NAMALWA (cell line): ENCODE measurements around the gene ADCY3.
A peak's percentile ranks its signal among the peaks of the same experiment; 100 is the strongest.

Source experiments
- DNase-seq: peaks from one replicate; pipeline ENCODE4 v3.0.0-alpha.2; 2015; ENCODE audit warnings: low spot score

ADCY3 gene

DNA sequence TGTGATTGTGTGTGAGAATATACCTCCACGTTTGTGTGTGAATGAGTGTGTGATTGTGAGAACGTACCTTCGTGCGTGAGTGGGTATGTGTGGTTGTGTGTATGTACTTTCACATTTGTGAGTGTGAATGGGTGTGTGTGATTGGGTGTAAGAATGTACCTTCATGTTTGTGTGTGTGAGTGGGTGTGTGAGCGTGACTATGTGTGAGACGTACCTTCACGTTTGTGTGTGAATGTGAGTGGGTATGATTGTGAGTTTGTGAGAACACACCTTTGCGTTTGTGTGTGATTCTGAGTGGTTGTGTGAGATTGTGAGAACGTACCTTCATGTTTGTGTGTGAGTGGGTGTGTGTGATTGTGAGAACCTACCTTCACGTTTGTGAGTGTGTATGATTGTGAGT, 5.8 kb upstream of the ADCY3 start:
- DNase-seq: no peak

DNA sequence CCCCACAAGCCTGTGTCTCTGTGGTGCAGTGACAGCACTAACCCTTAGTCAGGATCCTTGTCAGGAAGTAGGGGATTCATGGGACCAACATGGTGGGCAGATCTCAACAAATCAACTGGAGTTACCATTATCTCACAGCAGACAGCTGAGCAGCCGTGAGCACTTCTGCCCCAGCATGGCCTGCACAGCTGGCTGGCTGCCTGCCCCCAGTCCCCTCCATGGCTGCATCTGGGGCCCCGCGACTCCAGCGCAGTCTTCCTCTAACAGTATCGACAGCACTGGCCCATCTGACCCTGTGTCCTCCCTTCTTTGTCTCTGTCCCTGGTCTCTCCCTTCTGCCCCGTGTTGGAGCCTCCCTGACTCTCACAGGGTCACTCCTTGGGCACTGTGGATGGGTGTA, 4.7 kb upstream of the ADCY3 start:
- DNase-seq: no peak

DNA sequence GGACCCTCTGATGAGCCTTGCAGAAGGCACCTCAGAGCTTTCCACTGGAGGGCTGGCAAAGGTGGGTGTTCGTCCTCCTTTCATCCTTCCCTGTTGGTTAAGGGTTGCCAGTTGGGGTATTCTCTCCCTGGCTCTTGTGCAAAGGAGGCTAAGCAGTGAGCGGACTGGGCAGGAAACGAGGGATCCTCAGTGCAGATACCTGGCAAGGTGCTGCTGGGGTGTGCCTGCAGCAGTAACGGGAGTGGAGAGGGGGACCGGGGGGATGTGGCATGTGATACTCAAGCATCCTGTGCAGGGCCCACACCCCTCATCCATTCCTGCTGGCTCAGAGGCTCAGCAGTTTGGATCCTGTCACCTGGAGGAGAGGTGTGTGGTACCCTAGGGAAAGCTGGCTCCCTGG, 4.2 kb upstream of the ADCY3 start:
- DNase-seq: no peak

DNA sequence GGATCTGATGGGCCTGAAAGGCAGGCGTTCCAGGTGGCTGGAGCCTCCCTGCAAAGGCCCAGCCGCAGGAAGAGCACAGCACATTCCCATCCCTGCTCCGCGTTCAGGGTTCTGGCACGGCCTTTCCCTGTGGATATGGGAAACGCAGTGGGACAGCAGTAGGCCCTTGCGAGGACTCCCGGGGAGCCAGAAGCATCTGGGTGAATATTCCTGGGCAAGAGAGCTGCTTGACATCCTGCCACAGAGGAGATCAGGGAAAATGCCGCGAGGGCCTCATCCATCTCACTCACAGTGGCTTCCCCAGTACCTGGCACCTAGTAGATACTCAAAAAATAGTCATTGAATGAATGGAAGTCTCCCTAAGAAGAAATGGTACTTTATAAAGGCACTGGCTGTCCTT, 3.1 kb upstream of the ADCY3 start:
- DNase-seq: no peak

DNA sequence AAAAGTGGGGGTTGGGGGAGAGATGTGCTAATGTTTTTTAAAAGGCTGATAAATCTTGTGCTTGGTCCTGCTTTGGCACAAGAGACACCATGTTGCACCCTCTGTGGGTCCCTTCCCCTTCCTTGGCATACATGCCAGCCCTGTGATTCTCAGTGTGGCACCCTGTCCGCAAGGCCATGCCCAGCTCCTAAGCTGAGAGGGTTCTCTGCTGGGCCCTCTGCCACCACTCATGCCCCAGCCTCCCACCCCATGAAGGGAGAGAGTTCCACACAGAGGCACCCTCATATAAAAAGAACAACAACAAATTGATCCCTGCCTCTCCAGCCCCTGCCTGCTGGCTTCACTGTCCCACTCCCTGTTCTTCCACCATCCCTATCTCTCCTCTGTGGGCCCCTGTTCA, 2.5 kb upstream of the ADCY3 start:
- DNase-seq: no peak

DNA sequence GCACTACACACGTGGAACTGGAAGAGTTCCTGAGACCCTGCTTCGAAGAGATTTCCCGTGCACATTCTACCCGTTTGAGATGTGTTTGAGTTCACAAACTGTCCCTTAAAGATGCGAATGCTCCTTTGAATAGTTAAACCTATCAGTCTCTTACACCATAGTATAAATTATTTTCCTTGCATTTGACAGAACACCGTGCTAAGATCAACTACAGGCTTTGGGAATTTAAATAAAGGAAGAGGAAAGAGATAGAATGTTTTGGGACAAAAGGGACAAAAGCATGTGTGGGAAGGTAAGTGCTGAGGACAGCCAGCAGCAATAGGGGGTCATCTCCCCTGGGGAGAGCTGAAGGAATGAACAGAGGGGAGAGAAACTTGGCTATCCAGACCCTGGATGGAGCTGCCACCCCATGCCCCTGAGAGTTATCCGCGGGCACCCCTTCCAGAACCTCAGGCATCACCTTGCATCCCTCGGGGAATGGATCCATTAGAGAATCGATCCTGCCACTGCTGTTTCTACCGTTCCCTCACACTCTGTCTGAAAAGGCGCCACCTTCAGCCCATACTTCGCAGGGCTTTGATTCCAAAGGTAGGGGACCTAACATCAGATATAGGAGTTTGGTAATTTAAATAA, 888 bp upstream of the ADCY3 start:
- DNase-seq: peak; percentile 73

DNA sequence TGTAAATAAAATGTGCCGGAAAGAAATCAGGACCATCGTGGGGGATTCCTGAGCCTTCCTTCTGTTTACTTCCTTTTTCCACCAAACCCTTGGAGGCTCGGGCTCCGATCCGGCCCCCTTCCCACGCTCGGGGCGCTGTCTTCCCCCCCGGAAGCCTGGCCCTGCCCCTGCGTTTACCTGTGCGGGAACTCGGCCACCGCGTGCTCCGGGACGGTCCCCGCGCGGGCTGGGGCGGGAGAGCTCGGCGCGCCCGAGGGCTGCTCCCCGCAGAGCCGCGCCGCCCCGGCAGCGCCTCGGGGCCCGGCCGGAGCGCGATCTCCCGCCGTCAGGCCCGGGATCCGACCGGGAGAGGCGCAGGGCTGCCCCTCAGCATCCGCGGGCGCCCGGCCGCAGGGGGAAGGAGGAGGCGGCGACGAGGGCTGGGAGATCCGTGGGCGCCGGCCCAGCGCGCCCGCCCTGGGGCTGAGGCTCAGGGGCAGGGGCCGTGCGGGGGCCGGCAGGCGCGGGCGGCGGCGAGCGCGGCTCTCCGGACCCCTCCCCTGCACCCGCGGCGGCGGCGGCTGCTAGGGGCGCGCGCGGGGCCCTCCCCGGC, 435 bp downstream of the ADCY3 start:
- no peak for DNase-seq

DNA sequence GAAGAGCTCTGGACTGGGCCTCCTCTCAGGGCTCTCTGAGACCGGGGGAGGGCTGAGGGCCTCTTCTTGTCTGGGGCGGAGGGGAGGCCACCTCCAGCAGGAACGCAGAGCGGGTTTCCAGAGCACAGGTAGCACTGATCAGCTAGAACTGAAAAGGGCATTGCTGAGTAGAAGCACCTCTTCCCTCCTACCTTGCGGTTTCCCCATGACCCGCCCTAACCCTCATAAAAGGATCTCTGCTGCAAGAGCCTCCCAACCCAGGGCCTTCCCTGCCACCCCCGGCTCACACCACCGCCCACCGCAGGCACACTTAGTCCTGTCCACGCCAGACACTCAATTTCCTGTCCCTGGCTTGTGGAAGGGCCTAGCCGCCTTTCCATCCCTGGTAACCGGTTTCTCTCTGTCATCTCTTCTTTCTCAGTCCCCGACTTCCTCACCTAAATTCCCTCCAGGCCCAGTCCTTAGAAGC, 966 bp downstream of the ADCY3 start:
- DNase-seq: peak; percentile 30

DNA sequence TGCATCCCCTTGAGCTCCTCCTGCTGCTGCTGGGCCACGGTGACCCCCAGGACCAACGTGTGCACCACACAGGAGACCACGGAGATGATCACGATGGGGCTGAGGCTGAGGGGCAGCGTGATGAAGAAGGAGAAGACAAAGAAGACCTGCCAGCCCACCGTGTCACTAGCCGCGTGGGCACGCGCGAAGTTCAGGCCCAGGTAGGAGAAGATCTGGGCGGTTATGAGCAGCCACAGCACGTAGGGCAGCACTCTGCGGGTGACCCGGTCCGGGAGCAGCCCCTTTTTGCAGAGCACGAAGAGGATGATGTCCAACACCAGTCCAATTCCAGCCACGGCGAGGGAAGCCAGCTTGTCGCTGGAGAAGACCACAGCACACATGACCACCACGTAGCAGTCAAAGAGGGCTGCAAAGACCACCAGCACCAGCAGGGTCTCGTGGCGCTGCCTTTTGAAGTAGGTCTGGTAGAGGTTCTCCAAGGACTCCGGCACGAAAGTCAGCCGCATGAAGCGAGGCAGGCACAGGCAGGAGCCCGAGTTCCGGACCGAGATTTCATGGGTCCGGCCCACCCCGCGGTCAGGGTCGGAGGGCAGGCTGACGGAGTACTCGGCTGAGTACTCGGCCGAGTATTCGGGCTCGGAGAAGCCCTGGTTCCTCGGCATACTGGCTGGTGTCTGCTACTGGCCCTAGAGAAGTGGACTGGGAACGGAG, 1.6 kb downstream of the ADCY3 start:
- DNase-seq: no peak

DNA sequence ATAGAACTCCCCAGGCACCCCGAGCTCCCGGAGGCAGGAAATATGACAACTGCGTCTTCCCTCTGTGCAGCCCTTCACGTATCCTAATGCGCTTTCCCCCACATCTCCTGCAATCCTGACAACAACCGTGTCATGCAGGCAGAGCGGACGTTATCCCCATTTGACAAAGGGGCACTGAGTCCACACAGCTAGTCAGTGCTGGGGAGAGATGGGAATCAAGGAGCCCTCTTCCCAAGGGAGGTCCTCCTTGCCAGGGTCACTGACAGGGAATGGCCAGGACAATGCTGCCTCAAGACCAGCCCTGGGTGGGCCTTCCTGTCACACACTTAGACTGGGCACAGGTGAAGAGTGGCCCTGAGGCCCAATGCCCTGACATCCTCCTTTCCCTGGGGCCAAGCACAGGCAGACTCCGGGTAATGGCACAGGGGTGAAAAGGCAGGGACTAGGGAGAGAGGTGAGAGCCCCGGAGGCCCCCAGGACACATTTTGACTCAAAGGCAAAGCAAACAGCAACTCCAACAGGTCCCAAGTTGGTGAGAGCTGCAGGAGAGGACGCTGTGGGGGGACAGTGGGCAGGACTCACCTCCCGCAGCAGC, 2.2 kb downstream of the ADCY3 start:
- DNase-seq: no peak

DNA sequence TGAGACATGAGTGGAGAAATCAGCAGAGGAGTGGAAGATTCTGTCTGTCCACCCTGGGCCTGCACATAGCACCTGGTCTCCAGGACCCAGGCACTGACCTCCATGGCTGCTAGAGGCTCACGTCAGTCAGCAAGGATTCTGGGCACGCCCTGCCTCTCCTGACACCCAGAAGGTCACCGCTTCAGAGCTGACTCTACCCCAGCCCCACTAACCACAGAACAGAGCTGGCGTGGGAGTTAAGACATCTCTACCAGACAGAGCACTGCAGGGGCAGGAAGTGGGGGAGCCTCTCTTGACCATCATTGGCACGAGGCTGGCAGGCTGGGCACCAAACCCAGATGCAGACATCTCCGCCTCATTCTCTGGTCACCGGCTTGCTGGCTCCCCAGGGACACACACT, 3.0 kb downstream of the ADCY3 start:
- DNase-seq: no peak

DNA sequence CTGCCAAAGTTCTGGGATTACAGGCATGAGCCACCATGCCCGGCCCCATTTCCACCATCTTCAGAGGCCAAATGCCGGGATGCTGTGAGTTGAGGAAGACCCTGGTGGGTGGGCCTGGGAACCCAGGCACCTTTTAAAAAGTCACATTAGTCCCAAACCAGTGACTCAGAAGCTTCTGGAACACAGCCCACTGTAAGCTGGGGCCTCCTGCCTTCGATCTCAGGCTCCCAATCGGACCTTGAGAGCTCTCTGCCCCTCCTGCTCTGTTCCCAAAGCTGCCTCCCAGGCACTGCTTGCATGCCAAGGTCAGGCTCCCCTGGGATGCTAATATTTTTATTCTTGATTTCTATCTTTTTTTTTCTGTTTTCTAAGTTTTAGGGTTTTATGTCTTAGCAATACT, 4.2 kb downstream of the ADCY3 start:
- DNase-seq: no peak

DNA sequence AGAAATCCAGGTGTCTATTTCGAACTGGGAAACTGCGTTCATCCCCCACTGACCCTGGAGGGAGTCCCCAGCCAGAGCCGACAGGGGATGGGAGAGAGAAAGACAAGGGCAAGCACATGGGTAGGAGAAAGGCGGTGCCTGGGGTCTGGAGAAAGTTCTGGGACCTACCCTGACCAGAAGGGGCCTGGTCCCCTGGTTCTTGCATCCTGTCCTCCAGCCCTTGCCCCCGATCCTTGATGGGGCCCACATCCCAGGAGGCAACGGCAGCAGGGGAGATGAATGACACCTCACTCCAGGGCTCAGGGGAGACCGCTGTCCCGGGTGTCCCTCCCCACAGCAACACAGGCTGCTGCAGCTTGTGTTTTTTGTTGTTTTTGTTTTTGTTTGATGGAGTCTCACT, 4.9 kb downstream of the ADCY3 start:
- no peak for DNase-seq

DNA sequence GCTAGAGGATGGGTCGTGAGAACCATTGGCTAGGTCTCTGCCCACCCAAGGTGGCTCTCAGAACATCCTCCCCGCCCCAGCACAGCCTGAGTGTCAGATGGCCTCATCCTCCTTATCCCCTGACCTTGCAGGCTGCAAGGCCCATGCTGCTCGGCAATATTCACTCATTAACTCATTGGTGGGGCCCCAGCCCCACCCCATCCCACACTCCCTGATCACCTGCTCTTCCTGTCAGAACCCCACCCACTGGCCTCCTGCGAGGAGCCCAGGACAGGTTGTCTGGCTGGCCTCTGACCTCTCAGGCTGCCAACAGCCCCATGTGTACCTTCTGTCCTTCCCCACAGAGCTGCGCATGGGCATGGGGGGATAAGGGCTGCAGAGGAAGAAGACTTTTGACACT, 5.3 kb downstream of the ADCY3 start:
- DNase-seq: no peak

DNA sequence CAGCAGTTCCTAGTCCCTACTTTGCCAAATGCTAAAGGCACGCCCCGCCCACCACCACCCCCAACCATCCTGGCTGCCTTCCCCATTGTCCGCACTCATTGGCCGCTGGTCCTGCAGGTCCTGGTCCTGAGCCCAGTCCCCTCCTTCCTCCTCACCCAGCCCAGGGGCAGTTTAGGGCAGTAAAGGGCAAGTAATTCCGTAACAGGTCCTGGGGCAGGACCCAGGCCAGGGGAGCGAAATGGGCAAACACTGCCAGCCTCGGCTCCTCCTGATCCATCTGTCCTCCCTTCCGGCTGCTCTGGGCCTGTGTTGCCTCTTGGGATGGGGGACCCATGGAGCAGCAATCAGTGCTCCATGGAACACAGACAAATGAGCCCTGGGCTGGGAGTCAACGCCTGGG, 6.1 kb downstream of the ADCY3 start:
- DNase-seq: no peak

DNA sequence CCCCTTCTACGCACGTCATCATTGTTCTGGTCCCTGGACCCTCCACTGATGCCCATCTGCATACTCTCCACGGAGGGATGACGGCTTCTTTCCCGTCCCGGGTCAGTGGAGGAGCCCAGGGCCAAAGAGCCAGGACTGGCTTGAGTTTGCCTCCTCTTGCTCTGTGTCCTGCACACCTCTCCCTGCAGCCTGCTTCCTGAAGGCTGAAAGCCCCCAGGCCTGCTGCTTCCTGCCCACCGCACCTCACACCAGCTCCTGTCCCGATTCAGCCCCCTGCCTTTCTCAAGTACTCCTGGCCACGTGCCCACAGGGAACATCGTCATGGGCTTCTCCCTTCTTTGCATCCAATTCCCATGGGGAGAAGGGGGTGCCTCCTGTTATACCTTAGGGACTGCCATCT, 7.1 kb downstream of the ADCY3 start:
- DNase-seq: no peak

DNA sequence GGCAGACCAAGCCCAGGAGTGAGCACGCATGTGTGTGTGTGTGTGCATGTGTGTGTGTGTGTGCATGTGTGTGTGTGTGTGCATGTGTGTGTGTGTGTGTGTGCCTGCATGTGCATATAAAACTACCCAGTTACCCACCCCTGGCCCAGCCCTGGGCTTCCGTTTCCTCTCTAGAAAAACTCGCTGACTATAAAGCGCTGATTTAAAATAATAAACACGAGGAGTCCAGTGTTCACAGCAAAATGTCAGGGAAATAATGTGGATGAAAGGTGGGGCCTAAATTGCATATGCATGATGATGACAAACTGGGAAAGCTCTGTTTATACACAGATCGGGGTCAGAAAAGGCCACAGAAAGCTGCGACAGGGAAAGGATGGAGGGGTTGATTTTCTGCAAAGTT, 7.5 kb downstream of the ADCY3 start:
- DNase-seq: no peak

DNA sequence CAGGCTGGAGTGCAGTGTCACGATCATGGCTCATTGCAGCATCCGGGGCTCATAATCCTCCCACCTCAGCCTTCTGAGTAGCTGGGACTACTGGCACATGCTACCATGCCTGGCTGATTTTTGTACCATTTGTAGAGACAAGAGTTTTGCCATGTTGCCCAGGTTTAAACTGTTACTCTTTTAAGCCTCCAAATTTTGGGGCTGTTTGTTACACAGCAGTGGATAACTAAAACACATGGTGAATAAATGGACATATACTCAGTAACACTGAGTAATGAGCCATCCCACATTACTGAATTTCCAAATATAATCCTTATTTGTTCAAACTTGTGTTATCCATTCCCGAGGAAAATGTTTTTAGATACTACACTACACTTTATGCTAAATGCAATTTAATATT, 9.8 kb downstream of the ADCY3 start:
- no peak for DNase-seq

DNA sequence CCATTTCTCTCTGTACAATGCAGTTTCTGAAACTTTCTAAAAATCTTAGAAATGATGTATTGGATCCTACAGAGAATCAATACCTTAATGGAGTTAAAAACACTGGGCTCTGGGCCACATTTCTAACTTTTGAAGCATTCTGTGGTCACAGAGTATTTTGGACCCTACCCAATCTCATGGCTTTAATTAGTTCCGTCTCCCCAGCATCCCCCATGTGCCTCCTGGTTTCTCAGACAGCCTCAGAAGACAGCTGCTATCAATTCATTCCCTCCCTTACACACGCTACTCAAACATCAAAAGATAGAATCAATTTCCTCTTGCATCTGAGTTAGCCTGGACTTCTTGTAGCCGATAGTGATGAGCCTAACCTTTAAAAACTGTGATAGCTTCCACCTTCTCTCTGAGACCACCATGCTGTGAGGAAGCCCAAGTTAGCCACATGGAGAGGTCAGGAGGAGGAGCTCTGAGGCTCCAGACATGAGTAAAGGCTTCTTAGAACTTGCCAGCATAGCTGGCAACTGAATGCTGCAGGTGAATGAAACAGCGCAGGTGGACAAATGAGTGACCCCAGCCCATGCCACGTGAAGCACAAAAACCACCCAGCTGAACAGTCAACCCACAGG, 10.4 kb downstream of the ADCY3 start:
- no peak for DNase-seq

DNA sequence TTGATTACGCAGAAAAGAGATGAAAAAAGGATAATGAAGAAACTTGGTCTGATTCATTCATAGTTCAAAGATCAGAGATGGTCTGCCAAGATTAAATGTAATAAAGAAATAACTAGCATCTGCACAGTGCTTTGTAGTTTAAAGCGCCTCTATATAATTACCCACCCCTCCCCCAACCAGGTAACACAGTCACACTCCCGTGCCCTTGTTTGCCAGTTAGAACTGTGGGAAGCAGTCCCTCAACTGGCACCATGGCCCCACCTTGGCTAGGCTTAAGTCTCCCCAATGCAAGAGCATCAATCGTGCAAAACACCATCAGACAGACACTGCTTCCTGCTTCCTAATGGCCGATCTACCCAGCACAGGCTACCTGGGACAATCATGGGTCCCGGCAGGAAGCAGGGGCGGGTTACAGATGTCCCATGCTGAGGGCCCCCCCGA, 11.6 kb downstream of the ADCY3 start:
- no peak for DNase-seq

DNA sequence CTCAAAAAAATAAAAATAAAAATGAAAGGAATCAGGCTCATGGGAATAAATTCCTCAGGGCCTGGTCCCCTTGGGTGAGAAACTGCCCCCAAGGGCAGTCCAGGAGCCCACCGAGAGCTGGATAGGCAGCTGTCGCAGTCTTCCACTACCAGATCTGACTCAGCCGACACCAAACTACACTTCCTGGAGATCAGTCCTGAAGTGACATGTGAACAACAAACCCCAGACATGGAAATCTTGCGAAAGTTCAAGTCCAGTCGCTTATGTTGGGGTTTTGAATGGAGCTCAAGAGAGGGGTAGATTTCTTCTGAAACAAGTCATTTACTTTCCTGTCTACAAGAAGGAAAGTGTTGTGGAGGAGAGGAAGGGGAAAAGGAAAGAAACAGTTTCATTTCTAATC, 12.9 kb downstream of the ADCY3 start:
- no peak for DNase-seq

DNA sequence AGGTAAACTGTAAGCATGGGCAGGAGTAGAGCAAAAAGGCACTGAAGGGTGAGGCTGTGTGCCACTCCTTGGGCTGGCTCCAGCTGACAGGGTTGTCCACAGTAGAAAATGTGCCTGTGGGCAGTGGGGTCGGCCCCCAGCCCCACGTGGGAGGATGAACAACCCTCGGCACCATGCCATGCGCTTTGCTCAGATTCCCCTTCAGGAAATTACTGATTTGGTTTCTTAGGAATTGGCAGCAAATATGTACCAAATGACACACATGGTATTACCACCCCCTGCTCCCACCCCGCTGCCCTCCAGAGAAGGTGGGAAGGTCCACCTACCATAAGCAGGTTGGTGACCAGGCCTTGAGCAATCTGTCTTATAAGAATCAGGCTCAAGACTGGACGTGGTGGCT, 13.6 kb downstream of the ADCY3 start:
- DNase-seq: no peak
